GM18517 (cell line): Measurements from ENCODE around the gene SRP14.
"Not testable (repeated sequence)": the region's sequence is repeated elsewhere in the genome, so short reads cannot be mapped to it uniquely, and the experiment has no call there.

Source experiments
- ATAC-seq: cut with Tn5 transposase; IDR thresholded peaks from one replicate; pipeline ENCODE4 v1.9.1; 2021; ENCODE audit warnings: mild to moderate bottlenecking, moderate library complexity; ENCODE audit not compliant: unreplicated experiment

SRP14 gene

DNA sequence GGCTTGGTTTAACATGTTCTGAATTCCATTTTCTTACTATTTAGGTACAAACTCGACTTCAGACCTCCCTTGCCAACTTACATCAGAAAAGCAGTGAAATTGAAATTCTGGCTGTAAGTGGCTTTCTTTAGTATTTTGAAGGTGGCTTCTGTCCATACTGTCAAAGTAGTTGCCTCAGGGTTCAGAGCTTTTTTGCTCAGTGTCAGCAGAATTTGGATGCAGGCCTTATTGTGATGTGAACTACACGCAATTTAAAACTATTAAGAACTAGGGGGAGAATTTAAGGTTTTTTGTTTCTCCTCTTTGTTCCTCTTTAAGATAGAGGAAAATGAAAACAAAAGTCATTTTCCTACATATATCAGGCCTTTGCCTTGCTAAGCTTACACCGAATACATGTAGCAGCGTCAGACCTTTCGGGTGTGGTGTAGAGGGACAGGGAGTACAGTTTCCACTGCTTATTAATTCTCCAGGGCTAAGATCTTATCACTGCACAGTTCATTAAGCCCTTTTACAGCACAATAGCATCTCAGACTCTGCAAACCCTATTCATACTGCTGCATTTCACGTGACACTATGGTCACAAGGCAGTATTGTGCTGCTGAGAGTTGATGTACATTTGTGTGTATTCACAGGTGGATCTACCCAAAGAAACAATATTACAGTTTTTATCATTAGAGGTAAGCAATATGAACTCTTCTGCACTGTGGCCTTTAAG is 6.7 kb downstream of the SRP14 start:
- ATAC-seq = no peak

DNA sequence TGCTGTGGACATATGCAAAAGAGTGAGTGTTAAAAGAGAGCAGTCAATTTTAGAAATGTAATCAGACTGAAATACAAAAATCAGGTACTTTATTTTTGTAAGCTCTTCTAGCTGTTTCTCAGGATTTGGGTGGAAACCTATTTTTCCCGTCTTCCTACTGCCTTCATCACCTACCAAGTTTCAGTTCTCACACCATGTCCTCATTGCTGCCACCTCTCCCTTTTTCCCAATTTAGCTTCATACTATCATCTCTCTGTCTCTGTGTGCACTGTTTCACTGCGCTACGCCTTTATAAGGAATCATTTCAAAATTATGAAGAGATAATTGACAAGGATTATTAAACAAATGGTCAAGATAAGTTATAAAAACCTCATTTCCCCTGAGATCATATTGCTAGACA is 7.7 kb downstream of the SRP14 start:
- no peak for ATAC-seq

DNA sequence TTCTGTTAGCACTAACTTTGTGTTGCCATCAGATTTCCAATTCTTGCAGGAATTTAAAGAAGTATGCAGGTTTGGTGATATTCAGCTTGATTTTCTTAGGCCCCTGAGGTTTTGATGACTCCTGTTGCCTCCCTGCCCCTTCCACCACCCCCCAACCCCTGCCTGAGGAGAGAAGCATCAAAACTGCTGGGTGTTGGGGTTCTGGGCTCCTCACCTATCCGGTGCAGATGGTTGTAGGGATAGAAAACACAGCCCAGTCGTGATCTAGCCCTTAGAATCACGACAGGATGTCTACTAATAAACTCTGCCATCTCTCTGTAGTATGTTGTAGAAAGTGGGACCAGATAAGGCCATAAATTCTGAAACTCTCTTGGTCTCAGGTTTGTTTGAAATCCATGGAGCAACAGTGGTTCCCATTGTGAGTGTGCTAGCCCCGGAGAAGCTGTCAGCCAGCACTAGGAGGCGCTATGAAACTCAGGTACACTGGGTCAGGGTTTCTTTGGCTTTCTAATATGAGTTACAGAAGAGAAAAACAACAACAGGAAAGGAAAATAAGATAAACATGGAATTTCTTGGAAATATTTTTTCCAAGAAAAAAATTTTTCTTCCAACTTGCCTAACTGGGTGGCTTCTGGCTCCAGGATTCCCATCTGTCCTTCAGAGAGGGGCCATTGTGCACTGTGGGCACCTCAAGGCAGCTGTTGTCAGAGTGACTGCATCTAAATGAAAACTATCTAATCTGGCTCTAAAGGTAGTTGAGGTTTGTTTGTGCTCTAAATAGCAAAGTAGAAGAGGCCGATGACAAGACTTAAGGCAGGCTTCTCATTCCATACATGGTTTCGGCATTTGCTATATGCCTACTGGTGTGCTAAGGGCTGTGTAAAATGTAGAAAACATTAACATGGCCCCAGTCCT is 8.7 kb downstream of the SRP14 start:
- ATAC-seq = no peak

DNA sequence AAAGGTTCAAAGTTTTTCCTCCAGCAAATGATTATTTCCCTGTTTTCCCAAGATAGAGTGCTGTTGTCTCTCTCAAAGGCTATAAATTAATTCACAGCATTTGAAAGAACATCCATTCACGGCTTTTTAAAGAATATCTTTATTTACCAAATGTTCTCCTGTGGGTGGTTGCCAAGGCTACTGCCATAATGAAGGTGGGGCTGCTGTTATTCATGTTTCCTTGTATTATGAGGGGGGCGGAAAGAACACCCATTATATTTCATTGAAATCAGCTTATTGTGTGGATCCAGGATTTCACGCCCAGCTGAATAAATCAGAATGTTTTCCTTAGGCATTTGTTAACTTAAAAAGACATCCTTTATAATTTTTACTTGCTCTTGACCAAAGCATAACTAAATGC is 10.1 kb downstream of the SRP14 start:
- no peak for ATAC-seq

DNA sequence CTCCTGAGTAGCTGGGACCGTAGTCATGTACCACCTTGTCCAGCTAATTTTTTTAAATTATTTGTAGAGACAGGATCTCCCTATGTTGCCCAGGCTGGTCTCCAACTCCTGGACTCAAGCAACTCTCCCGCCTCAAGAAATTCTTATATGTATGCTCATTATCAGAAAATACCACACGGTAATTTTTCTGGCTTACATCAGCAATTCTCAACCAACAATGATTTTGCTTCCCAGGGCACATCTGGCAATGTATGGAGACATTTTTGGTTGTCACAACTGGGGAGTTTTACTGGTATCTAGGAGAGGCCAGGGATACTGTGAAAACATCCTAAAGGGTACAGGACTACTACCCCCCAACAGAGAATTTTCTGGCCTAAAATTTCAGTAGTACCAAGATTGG is 10.8 kb downstream of the SRP14 start:
- ATAC-seq = no peak

DNA sequence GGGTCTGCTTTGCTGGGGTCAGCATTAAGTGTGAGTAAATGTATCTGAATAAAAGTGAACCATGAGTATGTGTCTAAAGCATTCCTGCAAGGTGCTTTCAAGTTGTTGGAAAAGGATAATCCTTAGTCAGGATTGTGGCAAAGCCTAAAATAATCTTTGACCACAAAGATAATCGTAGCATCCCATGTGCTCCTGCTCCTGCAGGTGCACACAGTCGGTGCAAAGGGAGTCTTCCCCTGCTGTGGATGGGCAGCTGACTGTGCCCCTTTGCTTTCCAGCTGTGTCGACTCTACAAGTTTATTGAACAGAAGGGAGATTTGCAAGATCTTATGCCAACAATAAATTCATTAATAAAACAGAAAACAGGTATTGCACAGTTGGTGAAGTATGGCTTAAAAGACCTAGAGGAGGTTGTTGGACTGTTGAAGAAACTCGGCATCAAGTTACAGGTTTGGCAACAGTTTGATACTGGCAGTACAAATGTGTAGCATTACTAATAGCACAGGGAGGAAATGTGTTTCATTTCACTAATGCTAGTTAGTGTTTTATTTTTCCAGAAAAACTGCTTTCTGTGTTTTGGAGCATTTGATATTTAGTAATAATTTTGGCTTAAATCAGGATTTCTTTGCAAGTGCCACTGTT is 22.6 kb downstream of the SRP14 start:
- no peak for ATAC-seq

DNA sequence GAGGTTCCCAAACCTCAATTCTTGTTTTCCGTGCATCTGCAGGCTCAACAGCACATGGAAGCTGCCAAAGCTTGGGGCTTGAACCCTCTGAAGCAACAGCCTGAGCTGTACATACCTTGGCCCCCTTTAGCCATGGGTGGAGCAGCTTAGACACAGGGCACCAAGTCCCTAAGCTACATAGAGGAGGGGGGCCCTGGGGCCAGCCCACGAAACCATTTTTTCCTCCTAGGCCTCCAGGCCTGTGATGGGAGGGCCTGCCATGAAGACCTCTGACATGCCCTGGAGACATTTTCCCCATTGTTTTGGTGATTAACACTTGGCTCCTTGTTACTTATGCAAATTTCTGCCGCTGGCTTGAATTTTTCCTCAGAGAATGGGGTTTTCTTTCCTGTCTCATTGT is 24.6 kb downstream of the SRP14 start:
- ATAC-seq = no peak

DNA sequence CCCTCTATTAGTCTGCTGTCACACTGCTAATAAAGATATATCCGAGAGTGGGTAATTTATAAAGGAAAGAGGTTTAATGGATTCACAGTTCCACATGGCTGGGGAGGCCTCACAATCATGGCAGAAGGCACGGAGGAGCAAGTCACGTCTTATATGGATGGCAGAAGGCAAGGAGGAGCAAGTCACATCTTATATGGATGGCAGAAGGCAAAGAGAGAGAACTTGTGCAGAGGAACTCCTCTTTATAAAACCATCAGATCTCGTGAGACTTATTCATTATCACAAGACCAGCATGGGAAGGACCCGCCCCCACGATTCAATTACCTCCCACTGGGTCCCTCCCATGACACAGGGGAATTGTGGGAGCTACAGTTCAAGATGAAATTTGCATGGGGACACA is 25.6 kb downstream of the SRP14 start:
- ATAC-seq = not testable (repeated sequence)

DNA sequence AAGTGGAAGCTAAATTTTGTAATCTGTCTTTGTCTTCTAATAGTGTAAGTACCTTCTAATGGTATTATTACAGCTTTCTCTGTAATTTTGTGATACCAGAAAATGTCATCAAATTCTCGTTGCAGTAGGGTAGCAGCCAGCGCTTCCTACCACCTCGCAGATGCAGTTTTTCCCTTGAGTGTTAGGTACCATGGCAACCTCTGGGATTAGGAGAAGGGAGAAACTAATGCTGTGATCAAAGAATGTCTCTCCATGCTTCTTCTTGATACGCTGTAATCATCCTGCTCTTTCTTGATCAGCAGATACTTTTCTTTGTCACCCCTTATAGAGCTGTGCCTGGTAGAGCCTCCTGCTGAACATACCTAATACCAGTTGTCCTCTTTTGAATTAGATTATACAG is 27.7 kb downstream of the SRP14 start:
- ATAC-seq = no peak

DNA sequence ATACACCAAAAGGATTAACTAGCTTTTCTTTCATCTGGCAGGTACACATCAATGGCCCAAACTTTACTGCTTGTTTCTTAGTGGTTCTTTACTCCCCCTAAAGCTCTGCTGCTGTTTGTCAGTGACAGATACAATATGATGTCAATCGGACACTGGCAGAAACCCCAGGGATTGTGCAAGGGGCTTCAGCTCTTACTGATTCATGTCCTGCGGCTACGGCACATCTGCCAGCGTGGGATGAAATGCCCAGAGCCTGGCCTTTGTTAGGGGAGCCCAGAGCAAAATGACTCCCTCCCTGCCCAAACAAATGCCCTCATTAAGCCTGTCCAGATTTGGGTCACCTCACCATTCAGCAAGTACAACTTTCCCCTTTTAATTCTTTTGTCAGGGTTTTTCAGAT is 28.3 kb downstream of the SRP14 start:
- no peak for ATAC-seq

DNA sequence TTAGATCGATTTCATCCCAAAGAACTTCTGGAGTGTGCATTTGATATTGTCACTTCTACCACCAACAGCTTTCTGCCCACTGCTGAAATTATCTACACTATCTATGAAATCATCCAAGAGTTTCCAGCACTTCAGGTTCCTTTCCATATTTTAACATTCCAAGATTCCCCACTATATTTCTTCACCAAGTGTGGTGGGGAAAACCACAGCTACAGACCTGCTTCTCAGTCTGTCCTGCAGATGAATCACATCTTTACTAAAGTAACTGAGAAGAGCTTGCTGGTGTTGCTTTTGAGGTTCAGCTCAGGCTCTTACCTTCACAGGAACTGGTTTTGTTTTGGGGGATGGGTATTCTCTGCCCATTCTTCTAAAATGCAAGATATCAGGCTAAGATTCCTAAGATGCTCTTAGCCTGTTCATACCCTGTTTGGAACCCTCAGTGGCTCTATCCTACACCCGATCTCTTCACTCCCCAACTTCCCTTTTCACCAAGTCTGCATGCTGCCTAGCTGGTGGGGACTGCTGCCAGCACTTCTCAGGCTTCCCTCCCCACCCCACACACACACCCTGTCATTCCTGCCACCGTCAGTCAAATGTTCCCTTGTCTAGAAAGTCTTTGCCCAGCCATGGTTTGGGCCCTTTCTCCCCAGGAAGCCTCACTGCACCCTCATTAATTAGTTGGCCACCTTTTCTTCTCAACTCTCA is 30.8 kb downstream of the SRP14 start:
- no peak for ATAC-seq

DNA sequence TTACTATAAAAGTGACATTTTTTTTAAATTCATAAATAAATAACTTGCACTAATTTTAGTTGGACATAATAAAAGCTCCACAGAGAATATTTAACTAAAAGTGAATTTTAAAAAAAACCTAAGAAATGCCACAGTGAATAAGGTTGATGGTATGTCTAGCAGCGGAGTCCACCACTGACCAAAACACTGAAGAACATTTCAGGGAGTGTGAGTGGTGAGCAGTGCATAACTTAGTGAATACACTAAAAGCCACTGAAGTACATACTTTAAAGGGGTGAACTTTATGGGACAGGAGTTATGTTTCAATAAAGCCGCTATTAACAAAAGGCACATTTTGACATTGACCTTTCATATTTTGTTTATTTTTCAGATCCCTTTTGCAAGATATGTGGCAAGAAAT is 32.3 kb downstream of the SRP14 start:
- ATAC-seq = no peak

DNA sequence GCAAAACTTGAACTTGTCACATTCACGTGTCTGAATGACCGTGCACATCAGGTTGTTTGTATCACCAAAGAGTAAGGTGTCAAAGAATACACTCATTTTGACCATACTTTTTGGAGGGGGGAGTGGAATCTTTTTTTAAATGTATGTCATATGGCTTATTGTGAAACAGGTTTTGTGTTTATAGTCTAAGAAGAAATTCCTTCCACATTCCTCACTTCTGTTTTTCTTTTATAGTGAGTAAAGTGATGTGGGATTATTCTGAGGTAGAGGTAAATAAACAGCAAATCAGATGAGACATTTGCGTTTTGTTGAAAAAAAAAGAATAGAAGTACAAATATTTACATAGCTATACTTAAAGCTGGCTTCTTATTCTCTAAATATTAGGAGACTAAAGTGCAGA is 33.0 kb downstream of the SRP14 start:
- no peak for ATAC-seq

DNA sequence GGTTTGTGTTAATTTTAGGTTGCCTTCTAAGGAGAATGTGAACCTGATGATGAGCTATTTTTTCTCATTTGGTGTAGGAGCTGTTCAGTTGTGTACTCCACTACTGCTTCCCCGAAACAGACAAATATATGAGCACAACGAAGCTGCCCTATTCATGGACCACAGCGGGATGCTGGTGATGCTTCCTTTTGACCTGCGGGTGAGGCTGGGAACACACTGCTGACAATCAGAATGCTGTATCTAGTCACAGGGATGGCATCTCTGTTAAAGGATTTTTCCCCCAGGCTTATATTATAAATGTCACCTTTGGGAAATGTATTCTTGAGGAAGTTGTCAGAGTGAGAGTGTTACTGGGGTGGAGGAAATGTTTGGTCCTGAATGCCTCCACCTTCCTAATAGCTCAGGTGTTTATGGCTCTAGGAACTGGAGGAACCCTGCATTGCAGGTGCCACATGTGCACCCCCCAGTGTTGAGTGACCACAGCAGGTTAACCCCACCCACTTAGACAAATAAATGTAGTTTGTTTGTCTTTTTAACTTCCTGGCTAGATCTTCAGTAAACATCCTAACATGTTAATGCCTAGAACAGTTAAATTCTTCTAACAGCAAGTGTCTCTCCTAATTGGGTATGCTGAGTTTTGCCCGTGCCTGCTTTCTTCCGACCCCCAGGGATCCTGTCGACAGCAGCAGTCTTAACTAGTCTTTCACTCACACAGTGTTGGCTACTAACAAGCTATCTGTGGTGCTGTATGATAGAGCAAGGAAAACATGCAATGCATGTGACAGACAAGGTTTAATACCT is 35.7 kb downstream of the SRP14 start:
- ATAC-seq = no peak

DNA sequence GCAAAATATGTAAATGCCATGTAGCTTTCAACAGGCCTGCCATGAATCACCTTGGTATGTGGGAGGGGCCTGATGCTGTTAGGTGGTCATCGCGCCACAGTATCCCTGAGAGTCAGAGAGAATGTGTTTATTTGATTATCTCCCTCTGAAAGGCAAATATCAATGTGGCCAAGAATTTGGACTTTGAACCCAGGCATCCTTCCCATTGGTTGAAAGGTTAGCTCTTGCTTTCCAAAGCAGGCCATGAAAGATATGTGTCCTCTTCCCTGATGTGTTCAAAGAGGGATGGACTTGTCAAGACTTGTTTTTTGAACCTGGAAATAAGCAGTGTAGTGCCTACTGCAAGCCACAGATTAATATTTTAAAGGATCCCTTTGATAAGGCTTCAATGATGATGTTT is 36.7 kb downstream of the SRP14 start:
- no peak for ATAC-seq

DNA sequence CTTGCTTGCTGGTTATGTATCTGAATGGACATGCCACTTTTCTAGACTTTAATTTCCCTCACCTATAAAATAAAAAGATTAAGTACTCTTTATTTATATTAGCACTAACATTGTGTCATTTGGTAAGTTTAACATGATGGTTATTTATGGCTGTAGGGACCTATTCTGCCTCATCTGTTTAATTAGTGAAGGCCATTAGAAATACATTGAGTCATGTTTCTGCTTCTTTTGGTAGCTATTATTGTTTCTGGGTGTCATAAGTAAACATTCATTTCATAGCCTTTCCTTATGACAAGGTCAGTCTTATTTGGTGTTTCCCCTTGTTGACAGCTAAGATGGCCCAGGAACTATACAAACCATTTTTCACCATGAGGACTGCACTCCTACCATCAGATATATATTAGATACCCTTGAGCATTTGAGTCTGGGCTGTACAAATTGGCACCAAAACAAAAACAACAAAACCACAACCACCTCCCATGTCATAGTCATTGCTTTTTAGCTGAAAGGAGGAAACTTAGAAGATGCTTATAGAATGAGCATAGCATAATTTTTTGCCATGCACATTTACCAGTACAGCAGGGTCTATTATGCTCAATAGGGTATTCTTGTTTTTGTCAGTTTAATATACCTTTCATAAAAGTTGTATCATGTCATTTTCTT is 39.3 kb downstream of the SRP14 start:
- no peak for ATAC-seq

DNA sequence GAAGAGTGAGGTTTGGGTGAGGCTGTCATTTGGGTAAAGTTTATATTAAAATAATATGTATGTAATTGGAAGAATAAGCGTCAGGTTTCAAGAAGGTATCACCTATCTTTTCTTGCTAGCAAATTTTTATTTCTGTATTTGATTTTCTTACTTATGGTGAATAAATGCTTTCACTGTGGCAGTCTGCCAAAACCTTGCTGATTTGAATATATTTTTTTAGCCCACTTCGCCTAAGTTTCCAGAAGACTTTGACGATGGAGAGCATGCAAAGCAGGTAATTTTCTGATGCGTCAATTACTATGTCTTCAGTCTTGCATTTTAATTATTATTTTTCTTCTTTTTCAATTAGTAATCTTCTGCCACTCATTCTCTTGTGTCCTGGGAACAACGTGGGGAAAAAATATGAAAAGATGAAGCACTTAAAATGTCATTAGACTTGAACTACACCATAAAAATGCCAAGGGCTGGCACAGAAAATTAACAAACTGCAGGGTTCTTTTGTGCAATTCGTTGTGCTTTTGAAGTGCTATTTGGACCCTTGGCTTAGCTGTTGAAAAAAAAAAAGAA is 40.4 kb downstream of the SRP14 start:
- no peak for ATAC-seq

DNA sequence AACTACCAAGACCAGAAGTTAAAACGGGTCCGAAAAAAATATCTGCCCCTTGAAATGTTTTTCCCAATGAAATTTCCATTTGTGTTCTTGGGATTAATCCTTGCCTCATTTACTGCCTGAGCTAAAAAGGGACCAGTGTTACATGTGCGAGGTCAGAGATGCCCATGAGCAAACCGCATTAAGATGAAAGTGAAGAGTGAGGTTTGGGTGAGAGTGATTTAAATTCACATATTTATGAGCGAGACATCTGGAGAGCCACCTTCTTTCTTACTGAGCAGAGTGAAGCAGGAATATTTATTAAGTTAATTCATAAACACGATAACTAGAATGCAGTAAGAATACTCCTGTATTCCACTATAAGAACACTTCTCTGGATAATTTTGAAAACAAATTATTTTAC is 41.3 kb downstream of the SRP14 start:
- ATAC-seq = no peak

DNA sequence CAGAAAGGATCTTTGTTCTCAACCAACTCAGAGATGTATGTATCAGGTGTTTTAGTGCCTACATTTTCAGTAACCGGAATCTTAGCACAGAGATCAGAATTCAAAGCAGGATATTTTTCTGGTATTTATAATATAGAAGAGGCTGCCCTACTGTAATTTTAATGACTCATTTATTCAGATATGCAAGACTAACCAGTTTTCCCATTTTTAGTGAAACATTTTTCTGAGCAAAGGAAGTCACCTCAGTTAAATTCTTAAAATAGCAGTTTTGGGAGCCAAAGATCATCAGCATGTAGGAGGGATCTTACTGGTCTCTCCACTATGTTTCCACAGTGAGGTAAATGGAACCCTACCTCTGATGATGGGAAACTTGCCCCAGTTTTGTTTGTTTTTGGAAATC is 42.0 kb downstream of the SRP14 start:
- ATAC-seq = no peak

DNA sequence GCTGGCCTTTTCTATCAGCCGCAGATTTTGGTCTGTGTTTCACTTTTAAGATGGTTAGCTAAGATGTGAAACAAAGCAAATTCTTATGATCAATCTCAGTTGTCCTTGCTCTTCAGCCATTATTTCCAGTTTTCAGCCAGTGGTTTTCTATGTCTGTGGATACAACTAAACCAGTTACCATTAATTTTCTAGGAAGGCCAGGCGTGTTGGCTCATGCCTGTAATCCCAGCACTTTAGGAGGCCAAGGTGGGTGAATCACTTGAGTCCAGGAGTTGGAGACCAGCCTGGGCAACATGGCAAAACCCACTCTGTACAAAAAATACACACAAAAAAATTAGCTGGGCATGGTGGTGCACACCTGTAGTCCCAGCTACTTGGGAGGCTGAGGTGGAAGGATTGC is 42.8 kb downstream of the SRP14 start:
- ATAC-seq = not testable (repeated sequence)
